ENCODE results near the gene AFAP1. TPM values are rescaled to one million over a fixed set of nuclear protein-coding genes. Genes with fewer than 3 reads are reported as not detected.

Gene AFAP1
- polyA plus RNA-seq, 1 experiment: 61.7 TPM

GRCh38 chr4:7712021-7712671, 227.5 kb downstream of the AFAP1 start:
- TF ChIP-seq CTCF (IDR thresholded peaks at IDR 0.05; ENCODE audit: low read depth, low read length): no peak
- CTCF ChIA-PET: no interaction called here
- peaks cover 17% of the 10 kb centered on the region for H3K27me3 ChIP-seq (ENCODE audit: control insufficient read depth, insufficient read depth, low read length)
- no peak for DNase-seq (ENCODE audit: low read depth, low spot score)
- POLR2A ChIA-PET: no interaction called here
- no peak overlapping the region for H3K27ac ChIP-seq (ENCODE audit: low read depth, low read length)
- no peak overlapping the region for H3K4me3 ChIP-seq (ENCODE audit: low read depth, low read length)
- peaks cover 12% of the 10 kb centered on the region; the same call in 1 of the 2 replicates for H3K9me3 ChIP-seq (ENCODE audit: control insufficient read depth, insufficient read depth, low read length)

DNA sequence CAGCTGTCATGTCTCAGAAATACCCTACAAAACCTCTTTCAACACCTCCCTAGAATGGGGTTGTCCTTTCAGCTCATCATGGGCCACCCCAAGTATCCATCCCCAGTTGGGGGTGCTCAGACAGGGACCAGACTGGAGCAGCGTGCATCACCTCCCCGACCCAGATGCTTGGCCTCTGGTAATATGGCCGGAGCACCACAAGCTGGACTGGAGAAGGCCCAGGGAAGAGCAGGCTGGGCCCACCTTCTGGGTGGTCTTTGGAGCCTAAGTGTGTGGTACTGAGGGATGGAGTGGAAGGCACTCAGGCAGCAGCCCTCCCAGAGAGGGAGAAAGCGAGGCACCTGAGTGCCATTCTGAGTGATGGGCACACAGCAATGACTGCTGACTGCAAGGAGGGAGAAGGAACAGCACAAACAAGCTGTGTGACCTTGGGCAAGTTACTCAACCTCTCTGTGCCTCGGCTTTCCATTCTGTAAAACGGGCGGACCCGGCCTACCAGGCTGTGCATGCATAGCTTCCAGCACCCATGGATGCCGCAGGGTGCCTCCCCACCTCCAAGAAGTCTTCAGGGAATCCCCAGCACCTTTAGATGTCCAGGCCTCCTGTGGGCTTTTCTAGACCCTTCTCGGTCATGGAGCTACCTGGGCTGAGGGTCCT, 228.2 kb downstream of the AFAP1 start:
- TF ChIP-seq CTCF (IDR thresholded peaks at IDR 0.05; ENCODE audit: low read depth, low read length): no peak
- DNase-seq (ENCODE audit: low read depth, low spot score): no peak
- Histone ChIP-seq H3K9me3 (ENCODE audit: control insufficient read depth, insufficient read depth, low read length) (peaks cover 12% of the 10 kb centered on the region; the same call in 1 of the 2 replicates), H3K27ac (ENCODE audit: low read depth, low read length) (no peak overlapping the region), H3K4me3 (ENCODE audit: low read depth, low read length) (no peak overlapping the region), H3K27me3 (ENCODE audit: control insufficient read depth, insufficient read depth, low read length) (peaks cover 14% of the 10 kb centered on the region)
- ChIA-PET CTCF (no interaction called here), POLR2A (no interaction called here)

DNA sequence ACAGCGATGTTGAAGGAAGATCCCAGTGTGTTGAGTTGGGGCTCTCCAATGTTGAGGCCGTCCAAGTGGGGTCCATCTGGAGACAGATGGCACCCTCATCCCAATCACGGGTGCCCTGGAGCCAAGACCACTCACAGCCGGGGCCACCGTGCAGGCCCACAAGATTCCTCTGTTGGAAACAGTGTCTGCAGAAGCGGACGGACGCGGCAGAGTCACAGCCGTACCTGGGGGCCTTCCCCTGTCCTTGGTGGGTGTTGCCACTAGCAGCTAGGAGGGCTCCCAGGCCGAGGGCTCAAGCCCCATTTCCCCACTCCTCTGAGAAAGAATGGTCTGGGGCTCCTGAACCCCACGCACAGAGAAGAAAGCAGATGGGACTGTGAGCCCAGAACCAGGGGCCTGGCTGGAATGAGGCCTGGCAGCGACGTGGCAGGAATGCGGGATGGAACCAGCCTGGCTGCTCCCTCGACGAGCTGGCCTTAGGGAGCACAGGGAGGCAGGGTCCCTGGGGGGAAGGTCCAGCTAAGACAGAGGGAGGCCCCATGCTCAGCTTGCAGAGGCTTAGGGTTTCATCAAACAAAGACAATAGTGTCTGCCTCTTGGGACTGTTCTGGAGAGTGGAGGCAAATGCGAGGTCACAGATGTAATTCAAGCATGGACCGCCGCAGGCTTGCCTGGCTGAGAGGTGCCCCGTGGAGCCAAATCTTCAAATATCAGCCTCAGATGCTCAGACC, 228.9 kb downstream of the AFAP1 start:
- no peak for TF ChIP-seq CTCF (IDR thresholded peaks at IDR 0.05; ENCODE audit: low read depth, low read length)
- Histone ChIP-seq H3K27ac (ENCODE audit: low read depth, low read length) (no peak overlapping the region), H3K9me3 (ENCODE audit: control insufficient read depth, insufficient read depth, low read length) (peaks cover 12% of the 10 kb centered on the region; the same call in 1 of the 2 replicates), H3K4me3 (ENCODE audit: low read depth, low read length) (no peak overlapping the region), H3K27me3 (ENCODE audit: control insufficient read depth, insufficient read depth, low read length) (peaks cover 8% of the 10 kb centered on the region)
- no peak for DNase-seq (ENCODE audit: low read depth, low spot score)
- ChIA-PET CTCF (no interaction called here), POLR2A (no interaction called here)

DNA sequence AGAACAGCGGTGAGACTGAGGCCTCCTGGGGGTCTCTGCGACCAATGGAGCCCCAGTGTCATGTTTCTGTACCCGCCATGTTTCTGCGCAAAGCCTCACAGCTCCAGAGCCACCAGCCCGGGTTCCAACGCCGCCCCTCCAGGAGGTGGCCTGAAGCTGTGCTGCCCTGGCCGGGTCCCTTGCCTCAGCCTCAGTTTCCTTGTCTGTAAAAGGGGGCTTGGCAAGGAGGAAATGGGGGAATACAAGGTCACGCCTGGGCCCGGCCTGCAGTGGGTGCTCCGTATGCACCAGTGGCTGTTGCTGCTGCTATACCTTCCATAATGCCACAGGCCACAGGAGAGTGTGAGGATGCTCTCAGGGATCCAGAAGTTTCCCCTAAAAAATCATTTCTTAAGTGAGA, 229.5 kb downstream of the AFAP1 start:
- H3K4me3 ChIP-seq (ENCODE audit: low read depth, low read length): no peak overlapping the region
- POLR2A ChIA-PET: no interaction called here
- no peak for DNase-seq (ENCODE audit: low read depth, low spot score)
- no peak overlapping the region for H3K27ac ChIP-seq (ENCODE audit: low read depth, low read length)
- H3K27me3 ChIP-seq (ENCODE audit: control insufficient read depth, insufficient read depth, low read length): peaks cover 5% of the 10 kb centered on the region
- TF ChIP-seq CTCF (IDR thresholded peaks at IDR 0.05; ENCODE audit: low read depth, low read length): no peak
- CTCF ChIA-PET: no interaction called here
- H3K9me3 ChIP-seq (ENCODE audit: control insufficient read depth, insufficient read depth, low read length): peaks cover 12% of the 10 kb centered on the region; the same call in 1 of the 2 replicates

GRCh38 chr4:7709431-7709830, 230.2 kb downstream of the AFAP1 start:
- TF ChIP-seq CTCF (IDR thresholded peaks at IDR 0.05; ENCODE audit: low read depth, low read length): no peak
- peaks cover 8% of the 10 kb centered on the region; the same call in 1 of the 2 replicates for H3K9me3 ChIP-seq (ENCODE audit: control insufficient read depth, insufficient read depth, low read length)
- CTCF ChIA-PET: no interaction called here

More at GRCh38 chr4:7709431-7709830, 230.2 kb downstream of the AFAP1 start:
- no peak for DNase-seq (ENCODE audit: low read depth, low spot score)
- no peak overlapping the region for H3K4me3 ChIP-seq (ENCODE audit: low read depth, low read length)
- H3K27ac ChIP-seq (ENCODE audit: low read depth, low read length): no peak overlapping the region
- peaks cover 5% of the 10 kb centered on the region for H3K27me3 ChIP-seq (ENCODE audit: control insufficient read depth, insufficient read depth, low read length)
- POLR2A ChIA-PET: no interaction called here

Data from AG04450 (cell line).